Keratinocyte (primary cell): Measurements from ENCODE around the gene CCSAP. TPM values are rescaled to one million over a fixed set of nuclear protein-coding genes. Genes with fewer than 3 reads are reported as not detected.
"Not testable (repeated sequence)": the region's sequence is repeated elsewhere in the genome, so short reads cannot be mapped to it uniquely, and the experiment has no call there.

Experiments
- DNase-seq: peaks from one replicate; pipeline ENCODE4 v3.0.0-alpha.2; 2011; ENCODE audit warnings: low read depth, missing footprints, low spot score
- FAIRE-seq: peaks from 2 replicates; lab custom pipeline; 2011; peaks lifted over from hg19 to GRCh38; lab: Jason Lieb, UNC
- H2AFZ ChIP-seq: 2 replicates; pipeline ENCODE4 v1.6.0; 2012; ENCODE audit warnings: low read length, control low read depth, inconsistent platforms; ENCODE audit not compliant: control insufficient read depth
- H3K27ac ChIP-seq: 2 replicates; pipeline ENCODE4 v1.5.1; 2011; ENCODE audit warnings: low read length; ENCODE audit not compliant: control insufficient read depth, insufficient read depth
- H3K27me3 ChIP-seq: 3 replicates; pipeline ENCODE4 v1.6.0; 2011; ENCODE audit warnings: low read length; ENCODE audit not compliant: control insufficient read depth, insufficient read depth; ENCODE audit errors: extremely low read depth
- H3K36me3 ChIP-seq, 2 experiments: 2 replicates in 1 of 2; 3 replicates in 1 of 2; pipeline ENCODE4 v1.5.1; 2011; ENCODE audit warnings: low read length in 2 of 2, mild to moderate bottlenecking in 1 of 2; ENCODE audit not compliant: control insufficient read depth in 2 of 2, insufficient read depth in 2 of 2; ENCODE audit errors: extremely low read depth in 1 of 2
- H3K4me1 ChIP-seq: 3 replicates; pipeline ENCODE4 v1.5.1; 2011; ENCODE audit warnings: low read length; ENCODE audit not compliant: control insufficient read depth, insufficient read depth; ENCODE audit errors: extremely low read depth
- H3K4me2 ChIP-seq: 3 replicates; pipeline ENCODE4 v1.6.0; 2011; ENCODE audit warnings: low read depth, low read length; ENCODE audit not compliant: control insufficient read depth, insufficient read depth; ENCODE audit errors: extremely low read depth
- H3K4me3 ChIP-seq, 3 experiments: fragments of 200-600 bp in 1 of 3; sonication (generic) in 1 of 3; 2 replicates in 2 of 3; 3 replicates in 1 of 3; pipeline ENCODE4 v1.5.1; 2011 to 2016; ENCODE audit warnings: low read length in 3 of 3, mild to moderate bottlenecking in 3 of 3, control low read depth in 2 of 3, inconsistent platforms in 1 of 3, low read depth in 1 of 3, mixed read lengths in 1 of 3, mixed run types in 1 of 3, moderate library complexity in 1 of 3; ENCODE audit not compliant: control insufficient read depth in 2 of 3, insufficient read depth in 2 of 3; ENCODE audit errors: extremely low read depth in 1 of 3
- H3K79me2 ChIP-seq: 2 replicates; pipeline ENCODE4 v1.6.0; 2012; ENCODE audit warnings: low read length; ENCODE audit not compliant: control insufficient read depth, insufficient read depth
- H3K9ac ChIP-seq: 3 replicates; pipeline ENCODE4 v1.6.0; 2011; ENCODE audit warnings: low read length; ENCODE audit not compliant: control insufficient read depth, insufficient read depth; ENCODE audit errors: extremely low read depth
- H3K9me1 ChIP-seq: 3 replicates; pipeline ENCODE4 v1.6.0; 2011; ENCODE audit warnings: low read length; ENCODE audit not compliant: control insufficient read depth, insufficient read depth; ENCODE audit errors: extremely low read depth
- H3K9me3 ChIP-seq: 2 replicates; pipeline ENCODE4 v1.5.1; 2012; ENCODE audit warnings: low read depth, low read length; ENCODE audit not compliant: control insufficient read depth
- H4K20me1 ChIP-seq: 3 replicates; pipeline ENCODE4 v1.6.0; 2011; ENCODE audit warnings: low read length; ENCODE audit not compliant: control insufficient read depth, insufficient read depth; ENCODE audit errors: extremely low read depth
- CTCF ChIP-seq, 3 experiments: IDR thresholded peaks in 1 of 3; conservative IDR thresholded peaks in 1 of 3; optimal IDR thresholded peaks in 1 of 3; 2 replicates in 2 of 3; 3 replicates in 1 of 3; pipeline versions ENCODE3 to v1.5.1; 2011; ENCODE audit warnings: low read length in 3 of 3, mild to moderate bottlenecking in 3 of 3, moderate library complexity in 2 of 3, control low read depth in 1 of 3, inconsistent platforms in 1 of 3; ENCODE audit not compliant: insufficient read depth in 2 of 3; ENCODE audit errors: extremely low read depth in 1 of 3
- EZH2 ChIP-seq: IDR thresholded peaks from one replicate; pipeline ENCODE4 v1.6.1; 2012; ENCODE audit warnings: inconsistent platforms, mild to moderate bottlenecking, low read length, moderate library complexity
- dilution Hi-C: fragments of 300-500 bp; cut with MboI; formaldehyde crosslinking; loops from one replicate; pipeline ENCODE4 v1.7.0; 2020; ENCODE audit warnings: low sequenced_read_pairs; ENCODE audit not compliant: extremely low pct_ligation_motif_present
- polyA plus RNA-seq, 5 experiments: library from polyadenylated mRNA; depleted of rRNA in 3 of 5; stranded (reverse) in 3 of 5; stranded (forward) in 1 of 5; unstranded in 1 of 5; fragments of >200 nt; gene quantifications; 1 replicate in 1 of 5; 2 replicates in 3 of 5; 3 replicates in 1 of 5; pipeline versions ENCODE4 v1.2.1 to v1.2.3, GENCODE V29; 2011 to 2012; ENCODE audit warnings: missing spikeins in 2 of 5, low read depth in 1 of 5, low replicate concordance in 1 of 5

Gene CCSAP
- polyA plus RNA-seq, 1 donor (not counting 4 experiments of a cell fraction or from before 2014, with no cell fraction given), result 6.5 TPM

- TF ChIP-seq EZH2, result no peak
- no peak for TF ChIP-seq CTCF (optimal IDR thresholded peaks at IDR 0.05 in 1 of 3, IDR thresholded peaks at IDR 0.05 in 1 of 3, conservative IDR thresholded peaks at IDR 0.05 in 1 of 3; ENCODE audit: extremely low read depth in 1 of 3, insufficient read depth in 2 of 3, low read length in 3 of 3)
- FAIRE-seq, result no peak
- H3K27ac ChIP-seq, result no peak overlapping the region
These were observed 49.2 kb downstream of the CCSAP start for GRCh38 chr1:229293528-229294204.

GRCh38 chr1:229291686-229292085, 51.2 kb downstream of the CCSAP start:
- H3K27me3 ChIP-seq, H3K9me3 ChIP-seq, DNase-seq, H3K36me3 ChIP-seq, H3K9me1 ChIP-seq, H2AFZ ChIP-seq, FAIRE-seq, H3K9ac ChIP-seq, H3K4me3 ChIP-seq, H3K27ac ChIP-seq, dilution Hi-C loops, H4K20me1 ChIP-seq, H3K4me1 ChIP-seq, H3K4me2 ChIP-seq: not testable (repeated sequence)
- peaks cover 14% of the 10 kb centered on the region for H3K79me2 ChIP-seq

More at GRCh38 chr1:229293528-229294204, 49.2 kb downstream of the CCSAP start:
- Histone ChIP-seq H2AFZ (no peak overlapping the region), H3K9me1 (no peaks in the 10 kb centered on the region), H3K9me3 (no peaks in the 10 kb centered on the region), H3K27me3 (no peaks in the 10 kb centered on the region), H4K20me1 (no peaks in the 10 kb centered on the region), H3K4me3 (no peak overlapping the region), H3K36me3 (peaks cover 8 to 13% of the 10 kb centered on the region in 2 experiments), H3K9ac (no peak overlapping the region), H3K79me2 (no peaks in the 10 kb centered on the region), H3K4me2 (no peak overlapping the region), H3K4me1 (no peaks in the 10 kb centered on the region)
- dilution Hi-C loops, result no loop called here
- no peak for DNase-seq

GRCh38 chr1:229288516-229288915, 54.3 kb downstream of the CCSAP start:
- no peak for FAIRE-seq
- peaks cover 3 to 8% of the 10 kb centered on the region in 2 experiments for H3K36me3 ChIP-seq

More at GRCh38 chr1:229288516-229288915, 54.3 kb downstream of the CCSAP start:
- dilution Hi-C loops, result no loop called here
- no peak for TF ChIP-seq CTCF (optimal IDR thresholded peaks at IDR 0.05 in 1 of 3, IDR thresholded peaks at IDR 0.05 in 1 of 3, conservative IDR thresholded peaks at IDR 0.05 in 1 of 3; ENCODE audit: extremely low read depth in 1 of 3, insufficient read depth in 2 of 3, low read length in 3 of 3)
- no peak for TF ChIP-seq EZH2
- Histone ChIP-seq H3K4me1 (peaks cover 18% of the 10 kb centered on the region), H3K79me2 (peaks cover 44% of the 10 kb centered on the region), H3K9me1 (no peaks in the 10 kb centered on the region), H3K9me3 (no peaks in the 10 kb centered on the region), H3K4me3 (no peak overlapping the region), H3K27ac (no peak overlapping the region), H2AFZ (no peak overlapping the region), H3K4me2 (no peak overlapping the region), H3K27me3 (no peaks in the 10 kb centered on the region), H3K9ac (no peak overlapping the region), H4K20me1 (no peaks in the 10 kb centered on the region)
- no peak for DNase-seq
